HG03520 (cell line): Measurements from ENCODE around the gene NSG1.
"Not testable (repeated sequence)": the region's sequence is repeated elsewhere in the genome, so short reads cannot be mapped to it uniquely, and the experiment has no call there.

Experiments used
- ATAC-seq: cut with Tn5 transposase; IDR thresholded peaks from one replicate; pipeline ENCODE4 v1.9.1; 2021; ENCODE audit warnings: mild to moderate bottlenecking, moderate library complexity; ENCODE audit not compliant: unreplicated experiment

NSG1 gene

GRCh38 chr4:4465238-4465637 lies 78.3 kb downstream of the NSG1 start:
- ATAC-seq: not testable (repeated sequence)
